Stromal cell of bone marrow (primary cell): ENCODE data around the gene SWT1.
"Not testable (repeated sequence)": the region's sequence is repeated elsewhere in the genome, so short reads cannot be mapped to it uniquely, and the experiment has no call there.

Experiments used
- DNase-seq: peaks from one replicate; pipeline ENCODE4 v3.0.0-alpha.2; 2012; ENCODE audit warnings: low read depth

Gene SWT1

GRCh38 chr1:185321653-185322221, 164.8 kb downstream of the SWT1 start:
- not testable (repeated sequence) for DNase-seq

GRCh38 chr1:185322636-185323035, 165.7 kb downstream of the SWT1 start:
- DNase-seq, result no peak

GRCh38 chr1:185324118-185324517, 167.2 kb downstream of the SWT1 start:
- no peak for DNase-seq

- DNase-seq, result no peak
Observed at GRCh38 chr1:185325413-185325812, 168.4 kb downstream of the SWT1 start.

- DNase-seq, result no peak
Observed at GRCh38 chr1:185328255-185328654, 171.3 kb downstream of the SWT1 start.

- DNase-seq, result no peak
Observed at GRCh38 chr1:185334182-185334581, 177.2 kb downstream of the SWT1 start.

- no peak for DNase-seq
Observed at GRCh38 chr1:185337246-185337645, 180.3 kb downstream of the SWT1 start.

- DNase-seq, result no peak
Observed at GRCh38 chr1:185338719-185339622, 182.0 kb downstream of the SWT1 start.

GRCh38 chr1:185341196-185341781, 184.3 kb downstream of the SWT1 start:
- no peak for DNase-seq
